ENCODE measurements around the gene ZNF709.
"Not testable (repeated sequence)": the region's sequence is repeated elsewhere in the genome, so short reads cannot be mapped to it uniquely, and the experiment has no call there.

The ZNF709 gene

DNA sequence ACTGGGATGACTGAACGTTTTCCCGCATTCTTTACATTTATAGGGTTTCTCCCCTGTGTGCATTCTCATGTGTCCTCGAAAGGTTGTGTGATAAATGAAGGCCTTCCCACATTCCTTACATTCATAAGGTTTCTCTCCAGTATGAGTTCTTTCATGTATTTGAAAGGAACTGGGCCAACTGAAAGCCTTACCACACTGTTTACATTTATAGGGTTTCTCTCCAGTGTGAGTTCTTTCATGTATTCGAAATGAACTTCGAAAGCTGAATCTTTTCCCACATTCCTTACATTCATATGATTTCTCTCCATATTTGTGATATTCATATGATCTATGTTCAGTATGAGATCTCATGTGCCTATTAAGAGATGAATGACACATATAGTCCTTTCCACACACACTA lies 19.4 kb downstream of the ZNF709 start:
- DNase-seq = no peak
- intact Hi-C loops (cut with DNase I) = no loop called here

DNA sequence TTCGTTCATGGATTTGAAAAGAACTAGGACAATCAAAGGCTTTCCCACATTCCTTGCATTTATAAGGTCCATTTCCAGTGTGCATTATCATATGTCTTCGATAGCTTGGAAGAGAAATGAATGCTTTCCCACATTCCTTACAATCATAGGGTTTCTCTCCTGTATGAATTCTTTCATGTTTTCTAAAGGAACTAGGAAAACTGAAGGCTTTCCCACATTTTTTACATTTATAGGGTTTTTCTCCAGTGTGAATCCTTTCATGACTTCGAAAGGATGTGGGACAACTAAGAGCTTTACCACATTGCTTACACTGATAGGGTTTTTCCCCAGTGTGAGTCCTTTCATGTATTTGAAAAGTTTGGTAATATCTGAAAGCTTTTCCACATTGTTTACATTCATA lies 19.8 kb downstream of the ZNF709 start:
- no peak for DNase-seq
- intact Hi-C loops (cut with DNase I) = no loop called here

DNA sequence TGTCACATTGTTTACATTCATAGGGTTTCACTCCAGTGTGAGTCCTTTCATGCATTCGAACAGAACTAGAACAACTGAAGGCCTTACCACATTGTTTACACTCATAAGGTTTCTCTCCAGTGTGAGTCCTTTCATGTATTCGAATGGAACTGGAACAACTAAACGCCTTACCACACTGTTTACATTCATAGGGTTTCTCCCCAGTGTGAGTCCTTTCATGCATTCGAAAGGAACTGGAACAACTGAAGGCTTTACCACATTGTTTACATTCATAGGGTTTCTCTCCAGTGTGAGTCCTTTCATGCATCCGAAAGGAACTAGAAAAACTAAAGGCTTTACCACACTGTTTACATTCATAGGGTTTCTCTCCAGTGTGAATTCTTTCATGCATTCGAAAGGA lies 20.5 kb downstream of the ZNF709 start:
- DNase-seq; intact Hi-C loops (cut with DNase I): not testable (repeated sequence)

DNA sequence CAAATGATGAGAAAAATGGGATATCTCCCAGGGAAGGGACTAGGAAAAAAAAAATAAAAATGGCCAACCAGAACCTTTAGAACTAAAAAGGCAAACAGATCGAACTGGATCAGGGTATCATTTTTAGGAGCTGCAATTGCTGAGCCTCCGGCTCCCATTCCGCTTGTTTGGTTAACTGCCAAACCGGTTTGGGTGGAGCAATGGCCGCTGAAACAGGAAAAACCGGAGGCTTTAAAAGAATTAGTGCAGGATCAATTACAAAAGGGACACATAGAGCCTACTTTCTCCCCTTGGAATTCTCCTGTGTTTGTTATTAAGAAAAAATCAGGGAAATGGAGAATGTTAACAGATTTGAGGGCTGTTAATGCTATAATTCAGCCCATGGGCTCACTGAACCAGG lies 31.1 kb downstream of the ZNF709 start:
- intact Hi-C loops (cut with DNase I) = no loop called here
- DNase-seq = no peak

DNA sequence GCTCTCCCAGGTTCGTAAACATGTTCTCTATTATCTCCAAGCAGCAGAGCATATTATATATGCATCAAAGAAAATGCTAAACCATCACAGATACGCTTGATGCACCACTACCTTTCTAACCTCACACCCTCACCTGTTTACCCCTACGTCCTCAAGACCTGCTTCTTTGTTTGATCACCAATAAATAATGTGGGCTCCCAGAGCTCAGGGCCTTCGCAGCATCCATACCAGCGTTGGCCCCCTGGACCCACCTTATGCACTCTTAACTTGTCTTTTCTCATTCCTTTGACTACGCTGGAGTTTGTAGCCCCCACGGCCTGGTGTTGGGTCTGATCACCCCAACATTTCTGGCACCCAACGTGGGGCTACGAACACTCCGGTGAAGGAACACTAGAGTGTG lies 33.8 kb downstream of the ZNF709 start:
- no peak for DNase-seq
- intact Hi-C loops (cut with DNase I) = no loop called here

DNA sequence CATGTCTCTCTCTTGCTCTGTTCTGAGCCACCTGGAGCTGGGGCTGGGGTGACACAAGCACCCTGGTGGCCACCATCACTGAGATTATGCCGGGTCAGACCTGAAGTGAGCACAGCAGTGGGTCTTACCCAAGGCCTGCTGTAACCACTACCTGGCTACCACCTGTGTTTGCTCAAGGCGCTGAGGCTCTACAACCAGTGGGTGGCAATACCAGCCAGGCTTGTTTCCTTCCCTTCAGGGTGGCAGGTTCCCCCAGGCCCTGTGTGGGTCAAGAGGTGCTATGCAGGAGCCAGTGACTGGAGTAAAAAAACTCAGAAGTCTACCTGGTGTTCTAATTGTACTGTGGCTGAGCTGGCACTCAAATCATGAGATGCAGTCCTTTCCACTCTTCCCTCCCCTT lies 35.8 kb downstream of the ZNF709 start:
- intact Hi-C loops (cut with DNase I) = no loop called here
- no peak for DNase-seq

DNA sequence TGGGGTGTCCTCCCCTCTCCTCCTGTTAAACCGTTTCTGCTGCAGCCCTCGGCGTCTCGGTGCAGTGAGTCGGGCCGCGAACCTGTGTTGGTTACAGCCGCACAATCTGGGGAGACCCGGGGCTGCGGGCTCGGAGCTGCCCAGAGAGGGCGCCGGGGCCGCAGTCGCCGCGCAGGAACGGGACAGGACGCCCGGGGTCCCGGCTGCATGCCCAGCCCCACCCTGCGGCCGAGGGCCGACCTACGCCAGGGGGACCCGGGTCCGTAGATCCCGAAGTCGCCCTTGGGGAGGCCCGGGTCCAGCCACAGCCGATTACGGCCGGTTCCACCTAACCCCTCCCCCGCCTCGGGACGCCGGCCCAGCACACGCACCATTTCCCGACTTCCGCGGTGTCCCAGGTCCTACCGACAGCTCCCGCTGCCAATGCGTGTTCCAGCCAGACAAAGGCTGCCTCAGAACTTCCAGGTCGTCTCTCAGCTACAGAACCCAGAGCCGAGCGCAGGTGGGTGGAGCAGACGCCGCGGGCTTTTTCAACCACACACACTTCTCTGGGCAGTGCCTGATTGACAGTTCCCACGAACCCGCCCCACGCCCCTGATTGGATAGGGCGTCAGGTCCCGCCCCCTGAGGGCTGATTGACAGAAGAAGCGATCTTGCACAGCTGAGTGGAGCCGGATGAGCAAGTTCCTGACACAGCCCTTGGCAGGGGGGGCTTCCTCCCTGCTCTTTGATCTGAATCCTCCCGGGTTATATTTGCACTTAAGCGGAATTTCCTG lies 43.9 kb downstream of the ZNF709 start, which contains the start of gene ZNF443:
ZNF443 (minus strand) TSS at position 481 of the 776 bp plus-strand sequence; CDS start at position 374, 107 bp downstream.
- DNase-seq = peak; percentile 97 to 100 (median 99)
- intact Hi-C loops (cut with DNase I) = no loop called here

DNA sequence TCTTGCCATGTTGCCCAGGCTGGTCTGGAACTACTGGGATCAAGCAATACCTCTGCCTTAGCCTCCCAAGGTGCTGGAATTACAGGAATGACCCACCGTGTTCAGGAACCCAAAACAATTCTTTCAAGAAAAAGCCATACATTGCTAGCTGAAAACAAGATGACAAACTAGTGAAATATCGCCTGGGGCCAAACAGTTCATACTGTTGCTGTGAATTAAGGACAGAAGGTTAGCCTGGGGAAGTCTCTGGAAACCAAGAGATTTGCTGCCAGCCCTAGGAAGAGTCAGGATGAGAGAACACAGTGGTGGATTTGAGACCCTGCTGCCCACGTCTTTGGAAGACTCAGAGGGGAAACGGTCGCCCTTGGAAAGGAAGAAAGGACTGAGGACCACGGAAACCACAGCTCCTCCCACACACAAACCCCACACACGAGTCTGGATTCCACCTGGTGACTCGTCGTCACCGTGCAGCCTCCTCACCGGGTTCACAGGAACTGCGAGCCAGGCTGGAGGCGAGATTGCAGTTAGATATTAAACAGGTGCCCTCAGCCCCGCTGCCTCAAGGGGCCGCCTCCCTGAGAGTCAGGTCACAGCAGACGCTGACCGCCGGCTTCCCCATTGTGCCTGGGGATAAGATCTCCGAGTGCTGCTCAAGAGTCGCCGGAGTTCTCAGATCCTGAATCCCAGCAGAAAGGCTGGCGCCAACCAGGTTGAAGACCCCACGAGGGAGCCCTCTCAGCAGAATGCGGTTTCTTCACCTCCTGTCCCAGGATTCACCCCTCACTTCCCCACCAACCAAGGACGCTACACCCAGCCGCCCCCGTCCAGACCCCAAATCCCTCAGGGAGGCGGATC lies 44.7 kb downstream of the ZNF709 start:
- intact Hi-C loops (cut with DNase I) = not testable (repeated sequence)
- DNase-seq = peak in 23 of 42 donors; percentile 2 to 44 (median 14)

DNA sequence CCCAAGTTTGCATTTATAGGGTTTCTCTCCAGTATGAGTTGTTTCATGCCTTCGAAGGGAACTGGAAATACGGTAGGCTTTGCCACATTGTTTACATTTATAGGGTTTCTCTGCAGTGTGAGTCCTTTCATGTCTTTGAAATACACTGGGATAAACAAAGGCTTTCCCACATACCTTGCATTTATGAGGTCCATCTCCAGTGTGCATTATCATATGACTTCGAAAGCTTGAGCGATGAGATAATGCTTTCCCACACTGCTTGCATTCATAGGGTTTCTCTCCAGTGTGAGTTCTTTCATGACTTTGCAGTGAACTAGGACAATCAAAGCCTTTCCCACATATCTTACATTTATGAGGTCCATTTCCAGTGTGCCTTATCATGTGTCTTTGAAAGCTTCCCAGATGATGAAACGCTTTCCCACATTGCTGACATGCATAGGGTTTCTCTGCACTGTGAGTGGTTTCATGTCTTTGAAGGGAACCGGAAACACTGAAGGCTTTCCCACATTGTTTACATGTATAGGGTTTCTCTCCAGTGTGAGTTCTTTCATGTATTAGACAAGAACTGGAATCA lies 53.8 kb downstream of the ZNF709 start:
- DNase-seq; intact Hi-C loops (cut with DNase I): not testable (repeated sequence)

DNA sequence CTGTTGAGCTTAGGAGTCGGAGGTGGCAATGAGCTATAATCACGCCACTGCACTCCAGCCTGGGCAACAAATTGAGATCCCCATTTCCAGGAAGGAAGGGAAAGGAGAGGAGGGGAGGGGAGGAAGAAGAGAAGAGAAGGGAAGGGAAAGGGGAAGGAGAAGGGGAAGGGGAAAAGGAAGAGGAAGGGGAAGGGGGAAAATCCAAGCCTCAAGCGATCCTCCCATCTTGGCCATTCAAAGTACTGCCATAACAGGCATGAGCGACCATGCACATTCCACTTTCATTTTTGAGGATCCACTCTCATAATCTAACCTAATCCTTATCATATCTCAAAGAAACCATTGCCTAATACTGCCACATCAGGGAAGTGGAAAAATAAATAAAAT lies 58.7 kb downstream of the ZNF709 start:
- intact Hi-C loops (cut with DNase I) = no loop called here
- DNase-seq = no peak

DNA sequence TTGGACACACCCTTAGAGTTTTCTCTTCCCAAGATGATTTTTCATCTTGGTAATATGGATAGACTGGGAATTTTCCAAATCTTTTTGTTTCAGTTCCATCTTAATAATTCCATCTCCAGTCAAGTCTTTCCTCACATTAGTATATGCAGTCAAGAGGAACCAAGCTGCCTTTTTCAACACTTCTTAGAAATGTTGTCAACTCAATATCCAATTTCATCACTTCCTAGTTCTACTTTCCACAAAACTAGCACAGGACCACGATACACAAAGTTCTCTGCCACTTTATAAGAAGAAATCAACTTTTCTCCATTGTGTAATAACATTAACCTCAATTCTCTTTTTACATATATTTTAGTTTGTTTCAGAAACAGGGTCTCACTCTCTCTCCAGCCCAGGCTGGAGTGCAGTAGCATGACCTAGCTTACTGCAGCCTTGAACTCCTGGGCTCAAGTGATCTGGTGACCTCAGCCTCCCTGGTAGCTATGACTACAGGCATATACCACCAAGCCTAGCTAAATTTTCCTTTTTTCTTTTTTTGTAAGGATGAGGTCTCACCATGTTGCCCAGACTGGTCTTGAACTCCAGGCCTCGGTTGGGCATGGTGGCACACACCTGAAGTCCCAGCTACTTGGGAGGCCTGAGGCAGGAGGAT lies 59.3 kb downstream of the ZNF709 start:
- intact Hi-C loops (cut with DNase I) = no loop called here
- no peak for DNase-seq

DNA sequence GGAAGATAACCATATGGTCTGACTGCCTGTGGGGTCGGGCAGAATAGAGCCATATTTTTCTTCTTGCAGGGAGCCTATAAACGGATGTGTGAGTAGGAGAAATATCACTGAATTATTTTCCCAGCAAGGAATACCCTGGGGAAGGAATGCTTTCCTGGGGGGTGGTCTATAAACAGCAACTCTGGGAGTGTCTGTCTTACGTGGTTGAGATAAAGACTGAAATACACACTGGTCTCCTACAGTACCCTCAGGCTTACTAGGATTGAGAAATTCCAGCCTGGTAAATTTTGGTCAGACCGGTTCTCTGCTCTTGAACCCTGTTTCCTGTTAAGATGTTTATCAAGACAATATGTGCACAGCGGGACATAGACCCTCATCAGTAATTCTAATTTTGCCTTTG lies 67.3 kb downstream of the ZNF709 start:
- intact Hi-C loops (cut with DNase I); DNase-seq: not testable (repeated sequence)

DNA sequence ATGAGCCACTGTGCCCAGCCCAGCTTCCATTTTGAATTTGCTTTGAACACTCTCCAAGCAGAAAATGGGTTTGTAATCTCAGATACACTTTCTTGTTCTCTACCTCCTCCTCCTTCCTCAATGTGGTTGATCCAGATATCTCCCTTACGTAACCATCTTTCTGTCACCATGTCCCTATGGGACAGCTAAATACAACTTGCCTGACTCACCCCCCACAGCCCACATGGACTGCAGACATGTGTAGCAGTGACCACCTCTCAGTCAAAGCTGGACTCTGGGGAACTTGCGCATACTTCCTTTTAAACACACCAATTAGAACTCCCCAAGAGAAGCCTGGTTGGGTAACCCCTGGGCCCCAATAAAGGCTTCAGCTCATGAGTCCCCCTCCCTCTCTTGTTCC lies 72.7 kb downstream of the ZNF709 start:
- no peak for DNase-seq
- intact Hi-C loops (cut with DNase I) = no loop called here

Data from head of caudate nucleus (tissue), 42 donors.